ENCODE results near the gene INPP5D. TPM values are rescaled to one million over a fixed set of nuclear protein-coding genes. Genes with fewer than 3 reads are reported as not detected.

Gene INPP5D
- polyA plus RNA-seq, 1 of the 3 experiments (the other 2 are of a cell fraction): 1.3 TPM

GRCh38 chr2:233223059-233223894 is 163.1 kb downstream of the INPP5D start:
- no peaks in the 10 kb centered on the region for H3F3A ChIP-seq (replicated peaks; ENCODE audit: insufficient read depth)
- no peak for DNase-seq
- no peaks in the 10 kb centered on the region for H3K79me2 ChIP-seq (ENCODE audit: insufficient read depth)
- H2AFZ ChIP-seq (ENCODE audit: low read depth): no peak overlapping the region
- no peaks in the 10 kb centered on the region for H3K36me3 ChIP-seq (replicated peaks in 1 of 2; ENCODE audit: control insufficient read depth in 1 of 2, insufficient read depth in 2 of 2, low read length in 1 of 2)
- H4K20me1 ChIP-seq (ENCODE audit: insufficient read depth): no peaks in the 10 kb centered on the region
- no peaks in the 10 kb centered on the region for H3K9me2 ChIP-seq
- 74% methylated on average over 14 of the region's 14 CpGs for WGBS (ENCODE audit: low lambda C conversion rate)
- H3K9ac ChIP-seq: no peak overlapping the region
- H3K4me2 ChIP-seq: no peak overlapping the region
- H3K4me3 ChIP-seq (ENCODE audit: low read depth in 2 of 2, low read length in 1 of 2): no peak overlapping the region
- H3K27ac ChIP-seq (ENCODE audit: low read depth in 2 of 2, low read length in 1 of 2): no peak overlapping the region
- CTCF ChIA-PET: interaction anchor here (1.4 kb wide), 1 partner anchor 28 kb away, joined by 5 read pairs; the partner anchor contains the start of gene ATG16L1
- H3K4me1 ChIP-seq (ENCODE audit: control insufficient read depth in 1 of 2, insufficient read depth in 2 of 2, low read depth in 1 of 2, low read length in 1 of 2): no peaks in the 10 kb centered on the region; a peak in 1 of 4 replicates
- POLR2A ChIA-PET: no interaction called here
- no peaks in the 10 kb centered on the region for H3K9me3 ChIP-seq
- H3K27me3 ChIP-seq (ENCODE audit: insufficient read depth): peaks cover 6% of the 10 kb centered on the region; the same call in 1 of the 2 replicates
- TF ChIP-seq EP300 (IDR thresholded peaks at IDR 0.05; ENCODE audit: borderline replicate concordance in 1 of 2, low read depth in 1 of 2, low read length in 1 of 2) (no peak), RAD21 (IDR thresholded peaks at IDR 0.05; ENCODE audit: low read length) (no peak)

DNA sequence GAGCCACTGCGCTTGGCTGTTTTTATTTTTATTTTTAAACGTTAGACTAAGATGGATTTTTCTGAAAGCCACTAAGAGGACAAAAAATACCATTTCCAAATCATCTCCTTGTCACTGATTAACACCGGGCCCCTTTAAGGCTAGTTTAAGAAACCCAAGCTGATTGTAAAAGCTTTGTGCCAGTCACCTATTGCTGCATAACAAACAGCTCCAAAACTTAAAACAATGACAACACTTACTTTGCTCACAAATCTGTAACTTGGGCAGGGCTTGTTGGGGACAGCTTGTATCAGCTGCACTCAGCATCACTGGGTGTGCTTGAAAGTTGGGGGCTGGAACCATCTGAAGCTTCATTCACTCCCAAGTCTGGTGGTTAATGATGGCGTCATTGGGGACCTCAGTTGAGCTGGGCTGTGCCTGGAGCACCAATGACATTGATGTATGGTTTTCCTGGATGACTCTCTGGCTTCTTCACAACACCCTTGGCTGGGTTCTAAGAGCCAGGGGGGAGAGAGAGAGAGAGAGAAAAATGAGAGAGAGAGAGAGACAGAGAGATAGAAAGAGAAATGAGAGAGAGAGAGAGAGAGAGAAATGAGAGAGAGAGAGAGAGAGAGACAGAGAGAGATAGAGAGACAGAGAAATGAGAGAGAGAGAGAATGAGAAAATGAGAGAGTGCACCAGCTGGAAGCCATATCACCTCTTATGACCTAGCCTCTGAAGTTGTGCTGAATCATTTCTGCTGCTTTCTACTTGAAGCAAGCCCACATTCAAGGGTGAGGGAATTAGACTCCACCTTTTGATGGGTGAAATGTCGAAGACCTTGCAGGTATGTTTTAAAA is 165.3 kb downstream of the INPP5D start:
- H3F3A ChIP-seq (replicated peaks; ENCODE audit: insufficient read depth): no peaks in the 10 kb centered on the region
- no peak overlapping the region for H2AFZ ChIP-seq (ENCODE audit: low read depth)
- no peaks in the 10 kb centered on the region for H3K9me2 ChIP-seq
- H3K27ac ChIP-seq (ENCODE audit: low read depth in 2 of 2, low read length in 1 of 2): no peak overlapping the region
- no peaks in the 10 kb centered on the region for H4K20me1 ChIP-seq (ENCODE audit: insufficient read depth)
- WGBS (ENCODE audit: low lambda C conversion rate): 55% methylated on average over 5 of the region's 5 CpGs
- peaks cover 6% of the 10 kb centered on the region; the same call in 1 of the 2 replicates for H3K27me3 ChIP-seq (ENCODE audit: insufficient read depth)
- no peak overlapping the region for H3K4me2 ChIP-seq
- TF ChIP-seq, protein P1, sequence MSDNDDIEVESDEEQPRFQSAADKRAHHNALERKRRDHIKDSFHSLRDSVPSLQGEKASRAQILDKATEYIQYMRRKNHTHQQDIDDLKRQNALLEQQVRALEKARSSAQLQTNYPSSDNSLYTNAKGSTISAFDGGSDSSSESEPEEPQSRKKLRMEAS (IDR thresholded peaks at IDR 0.05; ENCODE audit: low read depth): no peak
- TF ChIP-seq POLR2AphosphoS5 (IDR thresholded peaks at IDR 0.05; ENCODE audit: low read depth, low read length): no peak
- TF ChIP-seq, protein P2, sequence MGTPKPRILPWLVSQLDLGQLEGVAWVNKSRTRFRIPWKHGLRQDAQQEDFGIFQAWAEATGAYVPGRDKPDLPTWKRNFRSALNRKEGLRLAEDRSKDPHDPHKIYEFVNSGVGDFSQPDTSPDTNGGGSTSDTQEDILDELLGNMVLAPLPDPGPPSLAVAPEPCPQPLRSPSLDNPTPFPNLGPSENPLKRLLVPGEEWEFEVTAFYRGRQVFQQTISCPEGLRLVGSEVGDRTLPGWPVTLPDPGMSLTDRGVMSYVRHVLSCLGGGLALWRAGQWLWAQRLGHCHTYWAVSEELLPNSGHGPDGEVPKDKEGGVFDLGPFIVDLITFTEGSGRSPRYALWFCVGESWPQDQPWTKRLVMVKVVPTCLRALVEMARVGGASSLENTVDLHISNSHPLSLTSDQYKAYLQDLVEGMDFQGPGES (IDR thresholded peaks at IDR 0.05; ENCODE audit: low read depth, low read length): no peak
- TF ChIP-seq GABPA (IDR thresholded peaks at IDR 0.05; ENCODE audit: low read depth): no peak
- no peak for TF ChIP-seq RAD21 (IDR thresholded peaks at IDR 0.05; ENCODE audit: low read length)
- TF ChIP-seq CHD2 (IDR thresholded peaks at IDR 0.05; ENCODE audit: low read length, partially characterized antibody): no peak
- TF ChIP-seq TAF1 (IDR thresholded peaks at IDR 0.05; ENCODE audit: borderline replicate concordance, low read depth, low read length): no peak
- no peak for TF ChIP-seq REST (IDR thresholded peaks at IDR 0.05; ENCODE audit: low read depth, low read length)
- no peak for TF ChIP-seq SMC3 (IDR thresholded peaks at IDR 0.05; ENCODE audit: low read depth, low read length)
- TF ChIP-seq TEAD4 (IDR thresholded peaks at IDR 0.05; ENCODE audit: borderline replicate concordance, insufficient read depth): no peak
- no peak for TF ChIP-seq SIN3A (IDR thresholded peaks at IDR 0.05; ENCODE audit: borderline replicate concordance, low read depth, low read length)
- TF ChIP-seq RFX5 (IDR thresholded peaks at IDR 0.05; ENCODE audit: low read length): no peak
- CTCF ChIA-PET: no interaction called here
- H3K36me3 ChIP-seq (replicated peaks in 1 of 2; ENCODE audit: control insufficient read depth in 1 of 2, insufficient read depth in 2 of 2, low read length in 1 of 2): no peaks in the 10 kb centered on the region
- H3K9ac ChIP-seq: no peak overlapping the region
- DNase-seq: no peak
- no peaks in the 10 kb centered on the region for H3K79me2 ChIP-seq (ENCODE audit: insufficient read depth)
- no peak overlapping the region for H3K4me3 ChIP-seq (ENCODE audit: low read depth in 2 of 2, low read length in 1 of 2)
- POLR2A ChIA-PET: no interaction called here
- H3K9me3 ChIP-seq: no peaks in the 10 kb centered on the region
- H3K4me1 ChIP-seq (ENCODE audit: control insufficient read depth in 1 of 2, insufficient read depth in 2 of 2, low read depth in 1 of 2, low read length in 1 of 2): no peaks in the 10 kb centered on the region; a peak in 1 of 4 replicates
